GM19025 (cell line): ENCODE data around the gene PCNX3.
"Not testable (repeated sequence)": the region's sequence is repeated elsewhere in the genome, so short reads cannot be mapped to it uniquely, and the experiment has no call there.

ENCODE experiments used
- ATAC-seq: cut with Tn5 transposase; IDR thresholded peaks from one replicate; pipeline ENCODE4 v1.9.1; 2021; ENCODE audit warnings: mild to moderate bottlenecking, low read depth, moderate library complexity; ENCODE audit not compliant: unreplicated experiment

Gene PCNX3

DNA sequence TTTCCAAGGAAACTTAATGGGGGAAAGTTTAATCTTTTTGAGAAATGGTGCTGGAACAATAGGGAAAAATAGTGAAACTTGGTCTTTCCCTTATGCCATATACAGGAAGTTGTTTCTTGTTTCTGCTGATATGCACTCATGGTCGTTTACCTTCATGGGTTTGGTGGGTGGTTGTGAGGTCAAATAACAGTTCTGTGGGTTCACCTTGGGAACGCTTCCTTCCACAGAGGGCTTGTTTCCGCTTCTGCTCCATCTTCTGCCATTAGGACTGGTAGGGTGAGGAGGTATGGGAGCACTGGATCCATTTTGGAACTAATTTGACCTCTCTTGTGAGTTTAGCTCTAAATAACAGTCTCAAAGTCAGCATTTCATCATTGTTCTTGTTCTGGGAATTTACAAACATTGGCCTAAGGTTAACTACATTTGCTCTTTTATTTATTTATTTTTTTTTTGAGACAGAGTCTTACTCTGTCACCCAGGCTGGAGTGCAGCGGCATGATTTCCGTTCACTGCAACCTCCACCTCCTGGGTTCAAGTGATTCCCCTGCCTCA, 64.7 kb downstream of the PCNX3 start:
- ATAC-seq, result no peak

DNA sequence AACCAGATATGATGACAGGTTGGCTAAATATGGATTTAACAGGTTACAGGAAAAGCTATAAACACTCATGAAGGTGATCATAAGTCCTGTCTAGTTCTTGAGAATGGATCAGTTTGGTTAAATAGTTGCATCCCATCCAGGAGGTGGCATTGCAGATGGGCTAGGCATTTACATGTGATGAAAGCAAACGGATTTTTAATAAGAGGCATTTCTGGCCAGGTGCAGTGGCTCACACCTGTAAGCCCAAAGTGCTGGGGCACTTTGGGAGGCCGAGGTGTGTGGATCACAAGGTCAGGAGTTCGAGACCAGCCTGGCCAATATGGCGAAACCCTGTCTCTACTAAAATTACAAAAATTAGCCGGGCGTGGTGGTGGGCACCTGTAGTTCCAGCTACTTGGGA, 67.9 kb downstream of the PCNX3 start:
- not testable (repeated sequence) for ATAC-seq

DNA sequence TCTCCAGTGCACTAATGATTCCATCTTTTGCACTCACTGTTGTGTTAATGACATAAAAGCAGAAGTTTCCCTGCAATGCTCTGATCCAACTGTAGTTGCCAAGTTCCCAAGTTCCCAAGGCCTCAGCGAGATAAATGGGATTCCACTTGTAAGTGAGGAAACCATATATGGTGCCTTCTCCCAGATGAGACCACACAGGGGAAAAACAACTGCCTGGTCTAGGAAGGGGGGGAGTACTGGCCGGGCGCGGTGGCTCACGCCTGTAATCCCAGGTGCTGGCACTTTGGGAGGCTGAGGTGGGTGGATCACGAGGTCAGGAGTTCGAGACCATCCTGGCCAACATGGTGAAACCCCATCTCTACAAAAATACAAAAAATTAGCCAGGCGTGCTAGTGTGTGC, 70.4 kb downstream of the PCNX3 start:
- no peak for ATAC-seq
